HG03064 (cell line): ENCODE results near the gene GFOD2.

Experiments
- ATAC-seq: cut with Tn5 transposase; IDR thresholded peaks from one replicate; pipeline ENCODE4 v1.9.1; 2021; ENCODE audit warnings: low read depth; ENCODE audit not compliant: unreplicated experiment

Gene GFOD2

DNA sequence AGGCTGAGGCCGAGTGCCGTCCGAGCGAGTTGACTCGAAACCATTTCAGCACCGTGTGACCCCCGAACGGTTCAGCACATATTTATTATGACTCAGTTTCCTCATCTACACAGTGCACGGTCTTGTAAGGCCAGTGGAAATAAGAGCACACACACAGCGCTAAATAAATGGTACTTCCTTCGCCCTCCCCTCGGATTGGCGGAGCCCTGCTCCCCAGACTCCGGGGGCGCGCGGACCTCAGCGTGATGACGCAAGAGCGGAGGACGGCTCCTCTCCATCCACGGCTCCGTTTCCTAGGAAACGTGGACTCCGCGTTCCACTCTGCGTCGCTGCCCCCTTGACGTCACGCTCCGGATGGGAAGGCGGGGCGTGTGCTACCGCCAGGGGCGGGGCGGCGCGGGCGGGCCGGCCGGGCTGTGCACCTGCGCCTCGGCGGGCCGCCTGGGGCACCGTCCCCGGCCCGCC, 58.5 kb downstream of the GFOD2 start, which contains the start of gene PARD6A:
Gene PARD6A (plus strand): TSS at position 397 of the 465 bp plus-strand sequence. CDS start 79 bp downstream, outside the sequence.
- ATAC-seq = peak; percentile 56

DNA sequence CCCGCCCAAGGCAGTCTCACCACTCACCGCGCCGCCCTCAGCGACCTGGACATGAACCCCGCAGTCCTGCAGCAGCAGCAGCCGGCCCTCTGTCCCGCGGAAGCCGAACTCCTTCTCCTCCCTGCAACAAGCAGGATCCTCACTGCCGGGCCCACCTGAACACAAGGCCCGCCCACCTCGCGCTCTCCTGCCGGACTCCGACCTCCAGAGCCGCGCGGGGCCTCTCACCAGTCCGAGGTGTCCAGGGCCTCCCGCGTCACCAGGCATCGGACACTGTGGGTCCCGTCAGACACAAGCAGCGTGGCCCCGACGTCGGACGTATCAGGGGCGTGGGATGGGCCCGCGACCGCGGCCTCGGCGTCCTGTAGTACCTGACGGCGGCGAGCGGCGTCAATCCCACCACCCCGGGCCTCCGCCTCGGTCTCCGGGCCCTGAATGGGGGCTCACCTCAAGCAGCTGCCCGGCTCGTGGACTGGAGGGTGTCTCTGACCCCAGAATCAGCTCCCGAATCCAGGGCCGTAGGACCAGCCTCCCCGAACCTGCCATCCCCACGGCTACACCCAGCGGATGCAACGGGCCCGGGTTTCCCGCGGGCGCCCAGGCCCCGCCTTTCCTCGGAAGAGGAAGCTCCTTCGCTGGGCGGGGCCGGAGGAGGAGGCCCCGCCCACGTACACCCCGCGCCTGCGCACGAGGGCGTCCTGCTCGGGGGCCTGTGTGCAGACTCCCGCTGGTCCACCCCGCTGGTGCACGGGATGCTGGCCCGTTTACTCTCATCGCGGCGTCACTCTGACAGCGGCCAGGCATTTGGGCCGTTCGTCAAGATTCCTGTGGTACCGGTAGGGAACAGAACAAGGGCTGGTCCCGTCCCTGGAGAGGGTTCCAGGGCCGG, 59.2 kb downstream of the GFOD2 start, which contains the start of gene ACD:
Gene ACD (minus strand): TSS at position 586 of the 889 bp plus-strand sequence. CDS start 40 bp downstream, at position 546.
- peak; percentile 45 for ATAC-seq

DNA sequence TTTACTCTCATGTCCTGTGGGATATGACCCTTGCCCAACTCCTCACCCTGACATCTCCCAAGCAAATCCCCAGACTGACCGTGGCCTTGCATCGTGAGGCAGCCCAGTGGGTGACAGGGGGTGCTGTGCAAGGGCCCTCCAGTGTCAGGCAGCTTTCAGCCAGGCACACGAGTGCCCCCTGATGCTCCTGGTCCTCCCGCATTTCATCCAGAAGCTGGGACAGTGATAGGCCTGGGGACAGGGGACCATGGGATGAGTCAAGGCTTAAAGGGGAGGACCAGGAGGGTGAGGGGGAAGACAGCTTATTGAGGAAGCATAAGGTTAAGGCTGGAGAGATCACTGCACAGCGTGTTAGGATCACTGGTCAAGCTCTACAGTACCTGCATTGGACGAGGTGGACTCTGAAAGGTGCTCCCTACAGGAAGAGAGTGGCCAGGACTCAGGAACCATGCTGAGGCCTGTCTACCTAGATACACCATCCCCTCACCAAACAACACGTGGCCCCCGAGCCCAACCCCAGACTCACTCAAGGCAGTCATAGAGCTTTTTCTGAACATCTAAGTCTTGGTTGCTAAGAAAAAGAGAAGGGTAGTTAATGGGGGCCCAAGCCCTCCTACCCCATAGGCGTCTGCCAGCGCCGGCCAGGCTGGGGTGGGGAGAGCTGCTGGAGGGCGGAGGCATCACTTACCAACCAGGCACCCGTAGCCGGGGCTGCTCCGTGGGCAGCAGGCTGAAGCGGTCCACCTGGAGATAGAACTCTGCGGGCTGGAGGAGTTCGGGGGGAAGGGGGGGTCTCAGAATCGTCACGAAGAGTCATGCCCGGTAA, 60.1 kb downstream of the GFOD2 start:
- no peak for ATAC-seq

DNA sequence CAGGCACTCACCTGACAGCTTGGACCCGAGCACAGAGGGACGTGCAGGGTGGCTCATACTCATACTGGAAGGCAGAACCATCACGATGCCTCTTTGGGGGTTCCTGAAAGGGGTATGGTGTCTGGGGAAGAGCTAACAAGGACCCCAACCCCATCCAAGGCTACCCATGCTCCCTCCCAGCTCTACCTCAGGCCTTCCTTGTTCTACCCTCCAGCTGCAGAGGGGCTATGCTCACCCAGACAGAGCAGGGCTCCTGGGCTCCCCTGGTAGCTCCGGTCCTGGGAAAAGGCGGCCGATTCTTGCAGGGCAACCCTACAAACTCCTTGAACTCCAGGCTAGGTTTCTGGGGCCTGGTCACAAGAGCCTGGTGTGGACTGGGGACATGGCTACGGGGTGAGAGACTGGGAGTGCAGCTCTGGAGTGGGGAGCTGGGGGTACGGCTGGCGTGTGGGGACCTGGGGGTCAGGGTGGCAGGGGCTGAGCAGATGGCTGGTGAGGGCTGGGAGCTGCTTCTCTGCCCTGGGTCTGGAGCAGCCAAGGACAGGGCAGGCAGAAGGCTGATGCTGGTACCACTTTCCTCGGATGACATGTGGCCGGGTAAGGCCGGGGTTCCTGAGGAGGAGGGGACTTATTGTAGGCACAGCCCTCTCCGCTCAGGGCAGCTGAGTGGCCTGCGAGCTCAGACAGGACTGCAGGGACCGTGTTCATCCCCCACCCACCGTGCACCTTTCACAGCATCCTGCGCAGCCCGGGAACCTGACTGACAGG, 61.2 kb downstream of the GFOD2 start:
- ATAC-seq = no peak

DNA sequence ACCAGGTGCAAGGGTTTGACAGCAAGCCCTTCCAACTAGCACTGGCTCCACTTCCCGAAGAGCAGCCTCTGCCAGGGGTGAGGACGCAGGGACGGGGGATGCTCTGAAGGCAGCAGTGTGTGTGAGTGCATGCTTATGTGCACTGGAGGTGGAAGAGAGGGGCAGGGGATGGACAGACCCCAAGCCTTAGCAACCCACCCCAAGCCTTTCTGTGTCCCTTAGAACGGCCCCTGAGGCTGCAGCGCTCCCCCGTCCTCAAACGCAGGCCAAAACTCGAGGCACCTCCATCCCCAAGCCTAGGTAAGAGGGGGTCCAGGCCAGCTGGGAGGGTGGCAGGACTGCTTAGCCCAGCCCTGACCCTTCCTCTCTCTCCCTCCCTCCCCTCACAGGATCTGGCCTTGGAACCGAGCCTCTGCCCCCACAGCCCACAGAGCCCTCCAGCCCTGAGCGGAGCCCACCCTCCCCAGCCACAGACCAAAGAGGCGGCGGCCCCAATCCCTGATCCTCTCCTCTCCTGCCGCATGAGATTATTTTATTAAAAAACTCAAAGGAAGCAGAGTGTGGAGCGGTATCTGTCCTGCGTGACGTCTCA, 62.0 kb downstream of the GFOD2 start:
- ATAC-seq = no peak

DNA sequence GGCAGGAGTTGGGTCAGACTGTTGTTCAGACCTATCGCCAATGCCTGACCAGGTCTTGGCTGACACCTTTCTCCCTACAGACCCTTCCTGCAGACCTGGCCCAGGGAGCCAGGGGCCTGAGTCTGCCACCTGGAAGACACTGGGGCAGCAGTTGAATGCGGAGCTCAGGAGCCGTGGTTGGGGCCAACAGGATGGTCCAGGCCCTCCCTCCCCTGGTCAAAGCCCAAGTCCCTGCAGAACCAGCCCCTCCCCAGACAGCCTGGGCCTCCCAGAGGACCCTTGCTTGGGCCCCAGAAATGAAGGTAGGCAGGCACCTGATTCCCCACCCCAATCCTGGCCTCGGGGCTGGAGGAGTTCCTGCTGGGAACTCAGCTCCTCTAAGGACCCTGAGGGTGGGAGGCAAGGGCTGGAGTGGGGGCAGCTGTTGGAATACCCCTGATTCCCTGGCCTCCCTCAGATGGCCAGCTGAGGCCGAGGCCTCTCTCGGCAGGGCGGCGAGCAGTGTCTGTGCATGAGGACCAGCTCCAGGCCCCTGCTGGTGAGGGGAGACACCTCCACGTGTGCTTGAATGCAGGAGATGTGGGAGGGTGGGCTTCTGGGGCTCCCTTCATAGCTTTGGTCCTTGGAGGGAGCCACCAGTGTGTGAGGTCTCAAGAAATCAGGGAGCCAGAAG, 62.6 kb downstream of the GFOD2 start:
- no peak for ATAC-seq

DNA sequence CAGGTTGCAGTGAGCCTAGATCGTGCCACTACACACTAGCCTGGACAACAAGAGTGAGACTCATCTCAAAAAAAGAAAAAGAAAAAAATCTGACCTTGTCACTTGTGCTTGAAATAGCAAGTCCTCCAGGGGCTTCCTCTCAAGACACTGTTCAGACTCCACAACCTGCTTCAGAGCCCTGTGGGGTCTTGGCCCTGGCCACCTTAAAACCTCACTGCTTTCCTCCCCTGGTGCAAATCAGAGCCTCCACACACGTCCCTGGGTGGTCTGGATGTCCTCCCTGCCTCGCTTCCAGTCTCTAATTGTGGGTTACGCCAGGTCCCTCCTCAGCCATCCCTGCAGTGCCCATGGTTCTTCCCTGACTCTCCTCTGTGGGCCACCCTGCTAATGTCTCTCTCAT, 63.8 kb downstream of the GFOD2 start:
- no peak for ATAC-seq

DNA sequence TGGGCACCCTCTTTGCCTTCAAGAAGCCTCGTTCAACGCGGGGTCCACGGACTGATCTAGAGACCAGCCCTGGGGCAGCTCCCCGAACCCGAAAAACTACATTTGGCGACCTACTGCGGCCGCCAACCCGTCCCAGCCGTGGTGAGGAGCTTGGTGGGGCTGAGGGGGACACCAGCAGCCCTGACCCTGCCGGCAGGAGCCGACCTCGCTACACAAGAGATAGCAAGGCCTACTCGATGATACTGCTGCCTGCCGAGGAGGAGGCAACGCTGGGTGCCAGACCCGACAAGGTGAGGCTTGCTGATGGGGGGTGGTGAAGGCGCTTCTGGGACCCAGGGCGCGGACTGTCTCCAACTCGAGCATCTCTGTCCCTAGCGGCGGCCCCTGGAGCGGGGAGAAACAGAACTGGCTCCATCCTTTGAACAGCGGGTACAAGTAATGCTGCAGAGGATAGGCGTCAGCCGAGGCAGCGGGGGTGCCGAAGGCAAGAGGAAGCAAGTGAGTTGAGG, 64.7 kb downstream of the GFOD2 start:
- no peak for ATAC-seq

DNA sequence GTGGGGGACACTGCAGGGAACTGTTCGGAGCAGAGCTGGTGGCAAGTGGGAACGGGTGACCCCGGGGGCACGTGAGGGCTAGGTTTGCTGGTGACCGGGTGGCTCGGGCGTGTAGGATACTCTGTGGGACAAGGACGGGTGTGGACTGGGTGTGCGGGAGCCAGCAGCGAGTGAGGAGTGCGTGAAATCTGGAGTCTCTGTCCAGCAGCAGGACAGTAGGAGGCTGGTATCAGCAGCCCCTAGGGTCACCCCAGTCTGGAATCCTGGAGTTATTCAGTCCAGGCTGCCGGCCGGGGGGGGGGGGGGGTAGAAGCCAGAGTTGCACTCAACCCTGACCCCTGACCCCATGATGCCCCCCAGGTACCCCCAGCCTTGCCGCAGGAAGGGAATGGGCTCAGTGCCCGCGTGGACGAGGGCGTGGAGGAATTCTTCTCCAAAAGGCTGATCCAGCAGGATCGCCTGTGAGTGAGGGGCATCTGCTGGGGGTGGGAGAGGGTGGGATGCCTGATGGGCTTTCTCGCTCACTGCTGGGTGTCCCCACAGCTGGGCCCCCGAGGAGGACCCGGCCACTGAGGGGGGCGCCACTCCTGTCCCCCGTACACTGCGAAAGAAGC, 65.2 kb downstream of the GFOD2 start:
- no peak for ATAC-seq

DNA sequence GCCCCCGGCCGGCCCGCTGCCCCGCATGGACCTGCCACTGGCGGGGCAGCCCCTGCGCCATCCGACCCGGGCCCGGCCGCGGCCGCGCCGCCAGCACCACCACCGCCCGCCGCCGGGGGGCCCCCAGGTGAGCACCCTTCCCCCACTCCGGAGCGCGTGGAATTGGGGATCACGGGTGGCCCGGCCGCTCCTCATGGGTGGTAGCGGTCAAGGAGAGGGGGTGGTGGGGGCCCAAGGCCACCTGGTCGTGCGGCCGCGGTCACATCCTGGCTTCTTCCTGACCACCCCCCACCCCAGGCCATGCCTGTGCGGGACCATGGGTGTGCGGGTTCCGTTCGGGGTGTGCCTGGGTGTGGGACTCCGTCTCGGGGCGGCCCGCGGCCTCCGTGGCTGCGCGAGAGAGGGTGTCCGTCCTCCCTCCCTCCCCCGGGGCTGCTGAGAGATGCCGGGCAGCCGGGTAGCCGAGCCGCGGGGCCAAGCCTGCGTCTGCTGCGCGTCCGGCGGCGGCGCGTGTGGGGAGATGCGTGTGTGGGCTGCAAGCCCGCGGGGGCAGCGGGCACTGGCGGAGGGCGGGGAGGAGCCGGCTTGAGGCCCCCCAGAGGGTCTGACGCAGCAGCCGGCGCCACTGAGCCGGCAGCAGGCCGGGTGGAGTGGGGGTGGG, 65.9 kb downstream of the GFOD2 start:
- ATAC-seq = no peak

DNA sequence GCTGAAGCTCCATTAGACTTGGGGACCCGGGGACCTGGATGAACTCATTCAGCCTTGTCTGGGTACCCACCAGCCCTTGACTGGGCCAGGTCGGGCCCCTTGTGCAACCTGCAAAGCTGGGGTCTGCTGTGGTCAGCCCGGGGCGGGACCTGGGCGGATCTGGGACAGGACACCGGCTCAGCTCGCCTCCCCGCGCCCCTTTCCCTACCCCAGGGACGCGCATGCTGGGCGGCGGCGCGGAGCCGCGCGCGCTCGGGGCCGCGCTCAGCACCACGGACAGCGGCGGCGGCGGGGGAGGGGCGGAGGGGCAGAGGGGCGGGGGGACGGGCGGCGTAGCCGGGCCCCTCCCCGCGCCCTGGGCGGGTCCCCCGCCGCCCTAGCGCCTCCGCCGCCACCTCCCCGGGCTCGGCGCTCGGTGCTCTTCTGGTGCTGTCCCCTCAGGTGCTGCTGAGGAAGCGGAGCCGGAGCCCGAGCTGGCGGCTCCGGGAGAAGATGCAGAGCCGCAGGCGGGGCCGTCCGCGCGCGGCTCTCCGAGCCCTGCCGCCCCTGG, 66.5 kb downstream of the GFOD2 start:
- no peak for ATAC-seq

DNA sequence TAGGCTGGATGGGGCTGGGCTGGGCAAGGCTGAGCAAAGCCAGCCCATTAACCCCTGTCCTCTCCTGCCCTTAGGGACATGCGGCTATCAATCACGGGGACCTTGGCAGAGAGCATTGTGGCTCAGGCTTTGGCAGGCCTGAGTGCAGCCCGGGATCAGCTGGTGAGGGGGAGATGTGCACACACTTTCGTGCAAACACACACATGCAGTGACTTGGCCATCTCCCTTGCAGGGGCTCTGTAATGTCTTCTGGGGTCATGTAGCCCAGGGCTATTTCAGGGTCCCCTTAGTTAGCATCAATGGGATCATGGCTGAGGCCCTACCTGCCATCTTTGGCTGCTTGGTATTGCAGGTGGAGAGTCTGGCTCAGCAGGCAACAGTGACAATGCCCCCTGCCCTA, 67.3 kb downstream of the GFOD2 start:
- no peak for ATAC-seq

DNA sequence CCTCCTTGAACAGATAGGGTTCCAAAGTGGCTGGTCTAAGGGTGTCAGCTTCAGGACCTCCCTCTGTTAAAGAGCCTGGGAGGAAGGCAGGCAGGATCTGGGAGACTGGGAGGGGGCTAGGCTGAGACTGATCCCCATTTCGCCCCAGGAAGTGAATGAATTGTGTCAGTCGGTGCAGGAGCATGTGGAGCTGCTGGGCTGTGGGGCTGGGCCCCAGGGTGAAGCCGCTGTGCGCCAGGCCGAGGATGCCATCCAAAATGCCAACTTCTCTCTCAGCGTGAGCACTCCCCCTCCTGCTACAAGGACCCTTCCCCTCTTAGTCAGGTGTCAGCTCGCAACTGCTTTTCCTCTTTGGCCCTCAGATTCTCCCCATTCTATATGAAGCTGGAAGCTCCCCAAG, 68.1 kb downstream of the GFOD2 start:
- no peak for ATAC-seq

DNA sequence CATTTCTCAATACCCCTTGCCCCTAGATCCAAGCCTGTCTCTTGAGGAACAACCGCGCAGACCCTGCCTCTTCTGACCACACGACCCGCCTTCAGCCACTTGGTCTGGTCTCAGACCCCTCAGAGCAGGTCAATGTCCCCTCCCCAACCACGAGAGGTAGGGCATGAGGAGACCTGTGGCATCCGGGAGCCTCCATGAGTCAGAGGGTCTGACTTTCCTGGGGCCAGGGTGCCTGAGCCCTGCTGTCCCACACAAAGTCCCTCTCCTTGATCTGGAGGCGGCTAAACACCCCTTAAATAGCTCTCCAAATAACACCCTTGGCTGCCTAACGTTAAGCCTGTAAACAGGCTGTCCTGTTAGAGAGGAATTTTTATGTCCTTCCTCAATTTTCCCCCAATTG, 69.1 kb downstream of the GFOD2 start:
- ATAC-seq = no peak

DNA sequence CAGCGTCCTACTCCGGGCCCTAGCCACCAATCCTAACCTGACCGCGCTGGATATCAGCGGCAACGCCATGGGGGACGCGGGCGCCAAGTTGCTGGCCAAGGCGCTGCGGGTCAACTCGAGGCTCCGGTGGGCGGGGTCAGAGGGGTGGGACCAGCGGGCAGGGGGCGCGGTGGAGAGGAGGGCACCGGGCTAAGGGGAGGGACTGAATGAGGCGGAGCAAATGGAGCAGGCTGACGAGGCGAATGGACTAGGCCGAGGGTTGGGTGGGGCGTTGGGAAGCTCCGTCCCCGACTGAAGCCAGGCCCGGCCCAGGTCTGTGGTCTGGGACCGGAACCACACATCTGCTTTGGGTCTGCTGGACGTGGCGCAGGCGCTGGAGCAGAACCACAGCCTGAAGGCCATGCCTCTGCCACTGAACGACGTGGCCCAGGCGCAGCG, 69.6 kb downstream of the GFOD2 start:
- ATAC-seq = no peak

DNA sequence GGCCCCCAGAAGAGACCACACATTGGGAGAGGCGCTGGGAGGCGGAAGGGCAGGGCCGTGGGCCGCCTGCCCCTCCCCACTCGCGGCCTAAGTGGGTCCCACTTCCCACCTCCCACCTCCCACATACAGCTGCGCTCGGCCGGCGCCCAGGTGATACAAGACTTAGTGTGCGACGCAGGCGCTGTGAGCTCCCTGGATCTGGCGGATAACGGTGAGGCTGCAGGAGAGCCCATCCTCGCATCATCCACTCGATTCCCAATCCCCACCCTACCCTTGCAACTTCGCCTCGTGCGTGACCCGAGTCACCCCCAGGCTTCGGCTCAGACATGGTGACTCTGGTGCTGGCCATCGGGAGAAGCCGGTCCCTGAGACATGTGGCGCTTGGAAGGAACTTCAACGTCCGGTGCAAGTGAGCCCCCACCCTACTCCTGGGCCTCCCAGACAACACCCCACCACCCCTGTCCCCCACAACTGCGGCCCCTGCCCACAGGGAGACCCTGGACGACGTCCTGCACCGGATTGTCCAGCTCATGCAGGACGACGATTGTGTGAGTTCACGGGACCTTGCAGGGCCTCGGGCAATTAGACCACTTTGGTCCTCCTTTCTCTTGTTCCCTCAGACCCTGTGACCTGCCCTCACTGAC, 70.2 kb downstream of the GFOD2 start:
- ATAC-seq = no peak

DNA sequence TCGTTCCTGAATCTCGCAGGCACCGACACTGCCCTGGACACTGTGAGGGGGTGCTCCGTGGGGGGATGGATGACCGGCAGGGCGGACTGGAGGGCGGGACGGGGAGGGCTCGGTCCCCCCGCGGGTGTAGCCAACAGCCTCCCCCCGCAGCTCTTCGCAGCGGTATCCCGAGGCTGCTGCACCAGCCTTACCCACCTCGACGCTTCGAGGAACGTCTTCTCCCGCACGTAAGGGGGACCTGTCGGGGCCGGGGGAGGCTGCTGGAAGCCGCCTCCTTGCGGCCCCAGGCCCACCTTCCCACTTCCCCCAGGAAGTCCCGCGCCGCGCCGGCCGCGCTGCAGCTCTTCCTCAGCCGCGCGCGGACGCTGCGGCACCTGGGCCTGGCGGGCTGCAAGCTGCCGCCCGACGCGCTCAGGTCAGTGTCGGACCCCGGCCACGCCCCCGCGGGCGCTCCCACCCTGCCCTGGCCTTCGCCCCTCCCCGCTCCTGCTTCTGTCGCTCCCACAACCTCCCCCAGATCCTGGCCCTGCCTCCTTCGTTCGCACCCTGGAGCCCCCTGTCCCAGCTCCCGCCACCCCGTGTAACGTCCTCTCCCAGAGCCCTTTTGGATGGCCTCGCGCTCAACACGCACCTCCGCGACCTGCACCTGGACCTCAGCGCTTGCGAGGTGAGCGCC, 70.9 kb downstream of the GFOD2 start:
- no peak for ATAC-seq
